HepG2 (cell line): Measurements from ENCODE around the gene ATP6V0E2. TPM values are rescaled to one million over a fixed set of nuclear protein-coding genes. Genes with fewer than 3 reads are reported as not detected.

Experiments
- ARHGAP35 ChIP-seq: sonication (generic); formaldehyde crosslinking; IDR thresholded peaks from 2 replicates; pipeline ENCODE4 v1.9.0; 2022; ENCODE audit warnings: mild to moderate bottlenecking, inconsistent platforms, moderate library complexity, missing genetic modification reagents, borderline replicate concordance
- ARNT2 ChIP-seq: sonication (generic); formaldehyde crosslinking; IDR thresholded peaks from 2 replicates; pipeline ENCODE4 v1.8.0; 2022; ENCODE audit warnings: mild to moderate bottlenecking, low read depth, missing genetic modification reagents, moderate library complexity
- CCDC6 ChIP-seq: sonication (generic); formaldehyde crosslinking; IDR thresholded peaks from 2 replicates; pipeline ENCODE4 v1.8.1; 2022; ENCODE audit warnings: mild to moderate bottlenecking, missing genetic modification reagents, moderate library complexity
- FOXJ3 ChIP-seq: sonication (generic); formaldehyde crosslinking; IDR thresholded peaks from 2 replicates; pipeline ENCODE4 v1.4.0; 2020; ENCODE audit warnings: missing genetic modification reagents, mild to moderate bottlenecking, borderline replicate concordance
- GFI1 ChIP-seq: sonication (generic); formaldehyde crosslinking; IDR thresholded peaks from 2 replicates; pipeline ENCODE4 v1.5.0; 2020; ENCODE audit warnings: missing genetic modification reagents, mild to moderate bottlenecking, borderline replicate concordance
- GTF3A ChIP-seq: sonication (generic); formaldehyde crosslinking; conservative IDR thresholded peaks from 2 replicates; pipeline ENCODE4 v1.4.0; 2020; ENCODE audit warnings: mild to moderate bottlenecking, missing genetic modification reagents
- KLF9 ChIP-seq: IDR thresholded peaks from 2 replicates; pipeline ENCODE4 v1.6.1; 2016; ENCODE audit warnings: low read depth
- REXO4 ChIP-seq: sonication (generic); formaldehyde crosslinking; IDR thresholded peaks from 2 replicates; pipeline ENCODE4 v1.8.0; 2022; ENCODE audit warnings: missing genetic modification reagents, mild to moderate bottlenecking, borderline replicate concordance
- TFAP4 ChIP-seq: sonication (generic); IDR thresholded peaks from 2 replicates; pipeline ENCODE4 v1.6.1; 2016; ENCODE audit warnings: low read depth, borderline replicate concordance
- TGIF2 ChIP-seq: IDR thresholded peaks from 2 replicates; pipeline ENCODE4 v1.6.1; 2016; ENCODE audit warnings: control low read depth, missing compliant biosample characterization
- YEATS4 ChIP-seq: sonication (generic); formaldehyde crosslinking; IDR thresholded peaks from 2 replicates; pipeline ENCODE4 v1.4.0; 2020; ENCODE audit warnings: missing genetic modification reagents, borderline replicate concordance
- ZNF101 ChIP-seq: sonication (generic); formaldehyde crosslinking; IDR thresholded peaks from 2 replicates; pipeline ENCODE4 v1.4.0; 2020; ENCODE audit warnings: mild to moderate bottlenecking, low read depth, missing genetic modification reagents, borderline replicate concordance
- ZNF790 ChIP-seq: sonication (generic); formaldehyde crosslinking; IDR thresholded peaks from 2 replicates; pipeline ENCODE4 v1.8.0; 2022; ENCODE audit warnings: missing genetic modification reagents, mild to moderate bottlenecking, borderline replicate concordance
- polyA plus RNA-seq, 8 experiments: library from polyadenylated mRNA; depleted of rRNA in 3 of 8; stranded (reverse) in 7 of 8; unstranded in 1 of 8; fragments of >200 nt; fragmentation: Illumina TruSeq in 4 of 8; extraction: Trizol in 4 of 8; gene quantifications; 2 replicates each; pipeline versions ENCODE4 v1.2.1 to v1.2.3, GENCODE V29; 2011 to 2016; ENCODE audit warnings: low read depth in 4 of 8, missing spikeins in 1 of 8, mixed read lengths in 1 of 8; ENCODE audit not compliant: insufficient read depth in 1 of 8
- total RNA-seq, 5 experiments: library from RNA; depleted of rRNA; stranded (reverse); fragments of >200 nt; fragmentation: Illumina TruSeq; extraction: Trizol; gene quantifications; 2 replicates each; pipeline ENCODE4 v1.2.3, GENCODE V29; 2016; ENCODE audit warnings: low read depth in 1 of 5
- TF ChIP-seq, protein P1 (sequence below): conservative IDR thresholded peaks from 2 replicates; pipeline ENCODE4 v1.6.1; 2018; ENCODE audit warnings: missing genetic modification reagents
- TF ChIP-seq, protein P2 (sequence below): sonication (generic); formaldehyde crosslinking; IDR thresholded peaks from 2 replicates; pipeline ENCODE4 v1.5.1; 2020; ENCODE audit warnings: missing genetic modification reagents, mild to moderate bottlenecking, borderline replicate concordance
- TF ChIP-seq, protein P3 (sequence below): sonication (generic); formaldehyde crosslinking; IDR thresholded peaks from 2 replicates; pipeline ENCODE4 v1.8.1; 2022; ENCODE audit warnings: mild to moderate bottlenecking, missing genetic modification reagents
- TF ChIP-seq, protein P4 (sequence below): IDR thresholded peaks from 2 replicates; pipeline ENCODE4 v1.6.1; 2016; ENCODE audit warnings: low read depth, missing genetic modification reagents, missing compliant biosample characterization

Gene ATP6V0E2
- total and polyA plus RNA-seq, 2 of the 13 experiments (the other 11 are each of a cell fraction or from before 2014, with no cell fraction given) = 36.8 to 203 TPM

DNA sequence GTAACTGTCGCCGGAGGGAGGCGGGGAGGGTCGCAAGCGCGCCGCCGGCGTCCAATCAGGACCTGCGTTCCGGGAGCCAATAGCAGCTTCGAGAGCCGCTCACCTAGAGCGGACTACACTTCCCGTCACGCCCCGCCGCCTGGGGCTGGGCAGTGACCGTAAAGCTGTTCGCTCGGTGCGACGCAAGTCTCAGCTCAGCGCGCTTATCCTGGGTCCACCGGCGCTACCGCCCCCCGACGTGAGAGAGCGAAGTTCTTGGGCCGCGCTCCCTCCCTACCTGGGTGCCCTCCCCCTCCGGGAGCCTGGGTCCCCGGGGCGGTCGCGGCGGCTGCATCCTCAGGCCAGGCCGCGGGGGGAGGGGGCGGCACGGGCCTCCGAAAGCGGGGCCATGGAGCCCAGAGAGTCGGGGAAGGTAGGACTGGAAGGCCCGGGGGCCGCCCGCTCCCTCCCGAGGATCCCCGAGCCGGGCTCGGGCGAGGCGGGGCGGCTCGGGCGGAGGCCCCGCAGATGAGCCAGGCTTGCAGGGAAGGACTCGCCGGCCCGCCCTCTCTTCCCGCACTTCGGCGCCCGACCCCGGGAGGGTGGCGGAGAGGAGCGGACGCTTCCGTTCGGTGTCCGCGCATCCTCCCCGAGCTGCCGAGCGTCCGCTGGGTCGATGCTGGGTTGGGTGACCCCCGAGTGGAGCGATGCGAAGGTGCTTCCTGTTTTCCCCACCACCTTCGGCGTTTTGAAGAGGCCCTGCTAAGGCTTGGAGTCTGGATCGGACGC lies 35.4 kb upstream of the ATP6V0E2 start, which contains the start of gene ZNF862 (continued):
- TF ChIP-seq YEATS4 (CRISPR knock-in tag) (peak; percentile 60; the same call in 1 of the 2 replicates), GTF3A (CRISPR knock-in tag) (no peak), ARNT2 (CRISPR knock-in tag) (peak; percentile 88; the same call in 1 of the 2 replicates), REXO4 (CRISPR knock-in tag) (no peak), ZNF101 (CRISPR knock-in tag) (no peak; the same call in 1 of the 2 replicates), GFI1 (CRISPR knock-in tag) (no peak), ZNF790 (CRISPR knock-in tag) (0 out of 2 replicates have a peak, but pooled peaks have one; percentile 68), KLF9 (CRISPR knock-in tag) (no peak), FOXJ3 (CRISPR knock-in tag) (0 out of 2 replicates have a peak, but pooled peaks have one; percentile 18), CCDC6 (CRISPR knock-in tag) (peak; percentile 90; the same call in 1 of the 2 replicates), TGIF2 (no peak), TFAP4 (peak; percentile 72; the same call in 1 of the 2 replicates), ARHGAP35 (CRISPR knock-in tag) (peak; percentile 90; the same call in 1 of the 2 replicates)
- TF ChIP-seq, protein P1, sequence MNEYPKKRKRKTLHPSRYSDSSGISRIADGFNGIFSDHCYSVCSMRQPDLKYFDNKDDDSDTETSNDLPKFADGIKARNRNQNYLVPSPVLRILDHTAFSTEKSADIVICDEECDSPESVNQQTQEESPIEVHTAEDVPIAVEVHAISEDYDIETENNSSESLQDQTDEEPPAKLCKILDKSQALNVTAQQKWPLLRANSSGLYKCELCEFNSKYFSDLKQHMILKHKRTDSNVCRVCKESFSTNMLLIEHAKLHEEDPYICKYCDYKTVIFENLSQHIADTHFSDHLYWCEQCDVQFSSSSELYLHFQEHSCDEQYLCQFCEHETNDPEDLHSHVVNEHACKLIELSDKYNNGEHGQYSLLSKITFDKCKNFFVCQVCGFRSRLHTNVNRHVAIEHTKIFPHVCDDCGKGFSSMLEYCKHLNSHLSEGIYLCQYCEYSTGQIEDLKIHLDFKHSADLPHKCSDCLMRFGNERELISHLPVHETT (CRISPR knock-in tag) = peak; percentile 75
- TF ChIP-seq, protein P2, sequence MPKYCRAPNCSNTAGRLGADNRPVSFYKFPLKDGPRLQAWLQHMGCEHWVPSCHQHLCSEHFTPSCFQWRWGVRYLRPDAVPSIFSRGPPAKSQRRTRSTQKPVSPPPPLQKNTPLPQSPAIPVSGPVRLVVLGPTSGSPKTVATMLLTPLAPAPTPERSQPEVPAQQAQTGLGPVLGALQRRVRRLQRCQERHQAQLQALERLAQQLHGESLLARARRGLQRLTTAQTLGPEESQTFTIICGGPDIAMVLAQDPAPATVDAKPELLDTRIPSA (CRISPR knock-in tag) = no peak
- TF ChIP-seq, protein P3, sequence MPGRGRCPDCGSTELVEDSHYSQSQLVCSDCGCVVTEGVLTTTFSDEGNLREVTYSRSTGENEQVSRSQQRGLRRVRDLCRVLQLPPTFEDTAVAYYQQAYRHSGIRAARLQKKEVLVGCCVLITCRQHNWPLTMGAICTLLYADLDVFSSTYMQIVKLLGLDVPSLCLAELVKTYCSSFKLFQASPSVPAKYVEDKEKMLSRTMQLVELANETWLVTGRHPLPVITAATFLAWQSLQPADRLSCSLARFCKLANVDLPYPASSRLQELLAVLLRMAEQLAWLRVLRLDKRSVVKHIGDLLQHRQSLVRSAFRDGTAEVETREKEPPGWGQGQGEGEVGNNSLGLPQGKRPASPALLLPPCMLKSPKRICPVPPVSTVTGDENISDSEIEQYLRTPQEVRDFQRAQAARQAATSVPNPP (CRISPR knock-in tag) = no peak
- TF ChIP-seq, protein P4, sequence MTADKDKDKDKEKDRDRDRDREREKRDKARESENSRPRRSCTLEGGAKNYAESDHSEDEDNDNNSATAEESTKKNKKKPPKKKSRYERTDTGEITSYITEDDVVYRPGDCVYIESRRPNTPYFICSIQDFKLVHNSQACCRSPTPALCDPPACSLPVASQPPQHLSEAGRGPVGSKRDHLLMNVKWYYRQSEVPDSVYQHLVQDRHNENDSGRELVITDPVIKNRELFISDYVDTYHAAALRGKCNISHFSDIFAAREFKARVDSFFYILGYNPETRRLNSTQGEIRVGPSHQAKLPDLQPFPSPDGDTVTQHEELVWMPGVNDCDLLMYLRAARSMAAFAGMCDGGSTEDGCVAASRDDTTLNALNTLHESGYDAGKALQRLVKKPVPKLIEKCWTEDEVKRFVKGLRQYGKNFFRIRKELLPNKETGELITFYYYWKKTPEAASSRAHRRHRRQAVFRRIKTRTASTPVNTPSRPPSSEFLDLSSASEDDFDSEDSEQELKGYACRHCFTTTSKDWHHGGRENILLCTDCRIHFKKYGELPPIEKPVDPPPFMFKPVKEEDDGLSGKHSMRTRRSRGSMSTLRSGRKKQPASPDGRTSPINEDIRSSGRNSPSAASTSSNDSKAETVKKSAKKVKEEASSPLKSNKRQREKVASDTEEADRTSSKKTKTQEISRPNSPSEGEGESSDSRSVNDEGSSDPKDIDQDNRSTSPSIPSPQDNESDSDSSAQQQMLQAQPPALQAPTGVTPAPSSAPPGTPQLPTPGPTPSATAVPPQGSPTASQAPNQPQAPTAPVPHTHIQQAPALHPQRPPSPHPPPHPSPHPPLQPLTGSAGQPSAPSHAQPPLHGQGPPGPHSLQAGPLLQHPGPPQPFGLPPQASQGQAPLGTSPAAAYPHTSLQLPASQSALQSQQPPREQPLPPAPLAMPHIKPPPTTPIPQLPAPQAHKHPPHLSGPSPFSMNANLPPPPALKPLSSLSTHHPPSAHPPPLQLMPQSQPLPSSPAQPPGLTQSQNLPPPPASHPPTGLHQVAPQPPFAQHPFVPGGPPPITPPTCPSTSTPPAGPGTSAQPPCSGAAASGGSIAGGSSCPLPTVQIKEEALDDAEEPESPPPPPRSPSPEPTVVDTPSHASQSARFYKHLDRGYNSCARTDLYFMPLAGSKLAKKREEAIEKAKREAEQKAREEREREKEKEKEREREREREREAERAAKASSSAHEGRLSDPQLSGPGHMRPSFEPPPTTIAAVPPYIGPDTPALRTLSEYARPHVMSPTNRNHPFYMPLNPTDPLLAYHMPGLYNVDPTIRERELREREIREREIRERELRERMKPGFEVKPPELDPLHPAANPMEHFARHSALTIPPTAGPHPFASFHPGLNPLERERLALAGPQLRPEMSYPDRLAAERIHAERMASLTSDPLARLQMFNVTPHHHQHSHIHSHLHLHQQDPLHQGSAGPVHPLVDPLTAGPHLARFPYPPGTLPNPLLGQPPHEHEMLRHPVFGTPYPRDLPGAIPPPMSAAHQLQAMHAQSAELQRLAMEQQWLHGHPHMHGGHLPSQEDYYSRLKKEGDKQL = peak; percentile 50; the same call in 1 of the 2 replicates
